PFSK-1 (cell line): Measurements from ENCODE around the gene MIOS.

Source experiments
- FOXP2 ChIP-seq: optimal IDR thresholded peaks from 2 replicates; pipeline ENCODE3; 2011; ENCODE audit warnings: borderline replicate concordance, control low read depth, inconsistent platforms; ENCODE audit not compliant: insufficient read depth; ENCODE audit errors: extremely low read length, extremely low read depth
- POLR2AphosphoS5 ChIP-seq: IDR thresholded peaks from 2 replicates; pipeline ENCODE4 v1.6.1; 2012; ENCODE audit warnings: low read depth, mild to moderate bottlenecking, control low read depth, low read length, moderate library complexity
- SIN3A ChIP-seq: IDR thresholded peaks from 2 replicates; pipeline ENCODE4 v1.6.1; 2012; ENCODE audit warnings: mild to moderate bottlenecking, low read length, moderate library complexity, borderline replicate concordance; ENCODE audit not compliant: insufficient read depth
- TAF1 ChIP-seq: IDR thresholded peaks from 2 replicates; pipeline ENCODE4 v1.6.1; 2012; ENCODE audit warnings: low read length, control low read depth, borderline replicate concordance; ENCODE audit not compliant: insufficient read depth
- TF ChIP-seq, protein P1 (sequence below), 2 experiments: IDR thresholded peaks; 2 replicates each; pipeline versions ENCODE4 v1.6.1 to v1.8.0; 2011 to 2012; ENCODE audit warnings: low read depth in 2 of 2, low read length in 2 of 2, control low read depth in 1 of 2, inconsistent platforms in 1 of 2, mild to moderate bottlenecking in 1 of 2, moderate library complexity in 1 of 2; ENCODE audit not compliant: insufficient read depth in 1 of 2

The MIOS gene

DNA sequence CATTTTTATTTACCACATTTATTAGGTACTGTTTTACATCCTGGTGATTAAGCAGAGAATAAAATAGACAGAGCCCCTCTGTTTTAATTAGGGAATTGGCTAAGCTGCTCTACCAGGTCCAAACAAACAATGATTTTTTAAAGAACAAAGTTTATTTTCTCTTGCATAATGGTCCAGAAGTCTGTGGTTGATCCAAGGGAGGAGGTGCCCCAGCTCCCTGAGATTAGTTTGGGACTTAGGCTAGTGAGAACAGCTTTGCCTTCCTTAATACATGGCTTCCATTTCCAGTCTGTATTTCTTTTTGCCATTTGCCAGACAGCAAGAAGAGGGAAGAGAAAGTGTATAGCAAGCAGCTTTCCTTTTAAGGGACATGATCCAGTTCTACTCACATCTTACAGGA is 2.9 kb upstream of the MIOS start:
- TF ChIP-seq SIN3A (no peak), FOXP2 (no peak), POLR2AphosphoS5 (no peak), TAF1 (no peak)
- TF ChIP-seq, protein P1, sequence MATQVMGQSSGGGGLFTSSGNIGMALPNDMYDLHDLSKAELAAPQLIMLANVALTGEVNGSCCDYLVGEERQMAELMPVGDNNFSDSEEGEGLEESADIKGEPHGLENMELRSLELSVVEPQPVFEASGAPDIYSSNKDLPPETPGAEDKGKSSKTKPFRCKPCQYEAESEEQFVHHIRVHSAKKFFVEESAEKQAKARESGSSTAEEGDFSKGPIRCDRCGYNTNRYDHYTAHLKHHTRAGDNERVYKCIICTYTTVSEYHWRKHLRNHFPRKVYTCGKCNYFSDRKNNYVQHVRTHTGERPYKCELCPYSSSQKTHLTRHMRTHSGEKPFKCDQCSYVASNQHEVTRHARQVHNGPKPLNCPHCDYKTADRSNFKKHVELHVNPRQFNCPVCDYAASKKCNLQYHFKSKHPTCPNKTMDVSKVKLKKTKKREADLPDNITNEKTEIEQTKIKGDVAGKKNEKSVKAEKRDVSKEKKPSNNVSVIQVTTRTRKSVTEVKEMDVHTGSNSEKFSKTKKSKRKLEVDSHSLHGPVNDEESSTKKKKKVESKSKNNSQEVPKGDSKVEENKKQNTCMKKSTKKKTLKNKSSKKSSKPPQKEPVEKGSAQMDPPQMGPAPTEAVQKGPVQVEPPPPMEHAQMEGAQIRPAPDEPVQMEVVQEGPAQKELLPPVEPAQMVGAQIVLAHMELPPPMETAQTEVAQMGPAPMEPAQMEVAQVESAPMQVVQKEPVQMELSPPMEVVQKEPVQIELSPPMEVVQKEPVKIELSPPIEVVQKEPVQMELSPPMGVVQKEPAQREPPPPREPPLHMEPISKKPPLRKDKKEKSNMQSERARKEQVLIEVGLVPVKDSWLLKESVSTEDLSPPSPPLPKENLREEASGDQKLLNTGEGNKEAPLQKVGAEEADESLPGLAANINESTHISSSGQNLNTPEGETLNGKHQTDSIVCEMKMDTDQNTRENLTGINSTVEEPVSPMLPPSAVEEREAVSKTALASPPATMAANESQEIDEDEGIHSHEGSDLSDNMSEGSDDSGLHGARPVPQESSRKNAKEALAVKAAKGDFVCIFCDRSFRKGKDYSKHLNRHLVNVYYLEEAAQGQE (IDR thresholded peaks at IDR 0.05; ENCODE audit: insufficient read depth in 1 of 2, low read depth in 2 of 2, low read length in 2 of 2) = no peak

- TF ChIP-seq, protein P1 (IDR thresholded peaks at IDR 0.05; ENCODE audit: insufficient read depth in 1 of 2, low read depth in 2 of 2, low read length in 2 of 2) = no peak
- TF ChIP-seq FOXP2 (no peak), SIN3A (no peak), POLR2AphosphoS5 (no peak), TAF1 (no peak)
Observed at GRCh38 chr7:7564323-7564780, 2.3 kb upstream of the MIOS start.

DNA sequence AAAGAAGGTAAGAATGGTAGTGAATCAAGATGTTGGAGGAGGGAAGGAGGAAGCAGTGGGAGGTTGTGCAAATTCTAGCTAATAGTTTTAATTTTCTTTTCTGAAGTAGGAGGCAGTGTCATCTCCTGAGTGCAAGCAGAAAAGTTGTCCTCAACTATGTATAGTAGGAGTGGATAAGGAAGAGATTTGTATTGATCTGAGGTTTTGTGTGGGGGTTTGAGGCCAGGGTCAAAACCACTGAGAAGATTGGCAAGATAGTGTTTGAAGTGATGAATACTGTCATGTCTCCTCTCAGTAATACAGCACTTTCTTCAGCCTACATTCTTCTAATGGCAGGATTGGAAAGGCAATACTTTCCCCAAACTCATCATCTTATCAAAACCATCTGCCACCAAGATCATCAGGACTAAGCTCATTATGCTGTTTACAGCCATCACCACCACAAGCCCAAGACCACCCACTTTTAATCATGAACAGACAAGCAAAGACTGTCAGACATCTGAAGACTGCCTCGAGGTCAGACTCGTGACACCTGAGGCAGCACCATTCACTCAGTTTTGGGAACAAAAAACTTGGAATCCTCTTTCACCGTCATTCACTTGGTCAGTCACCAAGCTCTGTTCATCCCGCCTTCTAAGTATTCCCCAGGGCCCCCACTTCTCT is 1.5 kb upstream of the MIOS start:
- TF ChIP-seq, protein P1 (IDR thresholded peaks at IDR 0.05; ENCODE audit: insufficient read depth in 1 of 2, low read depth in 2 of 2, low read length in 2 of 2) = no peak
- TF ChIP-seq POLR2AphosphoS5 (no peak), SIN3A (no peak), TAF1 (no peak), FOXP2 (no peak)

DNA sequence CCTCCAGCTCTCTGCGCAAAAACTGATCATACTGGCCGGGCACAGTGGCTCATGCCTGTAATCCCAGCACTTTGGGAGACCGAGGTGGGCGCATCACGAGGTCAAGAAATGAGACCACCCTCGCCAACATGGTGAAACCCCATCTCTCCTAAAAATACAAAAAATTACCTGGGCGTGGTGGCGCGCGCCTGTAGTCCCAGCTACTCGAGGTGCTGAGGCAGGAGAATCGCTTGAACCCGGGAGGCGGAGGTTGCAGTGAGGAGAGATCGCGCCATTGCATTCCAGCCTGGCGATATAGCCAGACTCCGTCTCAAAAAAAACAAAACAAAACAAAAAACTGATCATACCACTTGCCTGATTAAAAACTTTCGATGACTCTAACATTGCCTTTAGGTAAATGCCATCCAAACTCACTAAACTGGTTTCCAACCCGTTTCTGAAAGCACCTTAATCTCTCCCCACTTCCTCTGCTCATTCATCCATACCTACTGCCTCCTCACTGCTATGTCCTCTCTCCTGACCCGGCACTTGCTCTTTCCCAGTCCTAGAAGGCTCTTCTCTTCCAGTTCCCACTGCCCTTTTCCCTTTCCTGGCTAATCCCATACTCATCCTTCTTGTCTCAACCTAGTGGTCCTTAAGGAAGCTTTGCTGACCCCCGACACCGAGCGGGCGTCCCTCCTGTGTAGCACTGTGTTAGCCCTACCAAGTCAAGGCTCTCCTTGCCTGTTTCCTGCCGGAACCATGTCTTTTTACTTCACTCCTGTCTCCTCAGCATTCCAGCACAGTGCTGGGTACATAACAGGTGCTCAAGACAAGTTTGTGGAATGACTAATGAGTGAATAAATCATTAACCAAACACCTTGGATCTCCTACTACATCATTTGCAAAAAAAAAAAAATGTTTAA is 686 bp upstream of the MIOS start:
- TF ChIP-seq SIN3A (no peak), TAF1 (no peak), FOXP2 (no peak), POLR2AphosphoS5 (no peak)
- TF ChIP-seq, protein P1 (IDR thresholded peaks at IDR 0.05; ENCODE audit: insufficient read depth in 1 of 2, low read depth in 2 of 2, low read length in 2 of 2) = no peak
